ENCODE measurements around the gene ANHX. TPM values are rescaled to one million over a fixed set of nuclear protein-coding genes. Genes with fewer than 3 reads are reported as not detected.

ANHX gene
- total and polyA plus RNA-seq, 2 of the 8 experiments (the other 6 are each of a cell fraction or from before 2014, with no cell fraction given): not detected

GRCh38 chr12:133235401-133236112 is at the start of gene ANHX (continued):
- TF ChIP-seq, protein P1, sequence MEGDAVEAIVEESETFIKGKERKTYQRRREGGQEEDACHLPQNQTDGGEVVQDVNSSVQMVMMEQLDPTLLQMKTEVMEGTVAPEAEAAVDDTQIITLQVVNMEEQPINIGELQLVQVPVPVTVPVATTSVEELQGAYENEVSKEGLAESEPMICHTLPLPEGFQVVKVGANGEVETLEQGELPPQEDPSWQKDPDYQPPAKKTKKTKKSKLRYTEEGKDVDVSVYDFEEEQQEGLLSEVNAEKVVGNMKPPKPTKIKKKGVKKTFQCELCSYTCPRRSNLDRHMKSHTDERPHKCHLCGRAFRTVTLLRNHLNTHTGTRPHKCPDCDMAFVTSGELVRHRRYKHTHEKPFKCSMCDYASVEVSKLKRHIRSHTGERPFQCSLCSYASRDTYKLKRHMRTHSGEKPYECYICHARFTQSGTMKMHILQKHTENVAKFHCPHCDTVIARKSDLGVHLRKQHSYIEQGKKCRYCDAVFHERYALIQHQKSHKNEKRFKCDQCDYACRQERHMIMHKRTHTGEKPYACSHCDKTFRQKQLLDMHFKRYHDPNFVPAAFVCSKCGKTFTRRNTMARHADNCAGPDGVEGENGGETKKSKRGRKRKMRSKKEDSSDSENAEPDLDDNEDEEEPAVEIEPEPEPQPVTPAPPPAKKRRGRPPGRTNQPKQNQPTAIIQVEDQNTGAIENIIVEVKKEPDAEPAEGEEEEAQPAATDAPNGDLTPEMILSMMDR (IDR thresholded peaks at IDR 0.05; ENCODE audit: control extremely low read depth in 1 of 3, insufficient read depth in 1 of 3, low read depth in 1 of 3, low read length in 3 of 3): no peak
- no peak for TF ChIP-seq SAP30 (IDR thresholded peaks at IDR 0.05; ENCODE audit: insufficient read depth, insufficient replicate concordance, low read length)
- TF ChIP-seq POU5F1 (IDR thresholded peaks at IDR 0.05; ENCODE audit: low read depth, low read length): no peak
- no peak for TF ChIP-seq SP4 (IDR thresholded peaks at IDR 0.05; ENCODE audit: low read length)
- TF ChIP-seq EP300 (IDR thresholded peaks at IDR 0.05; ENCODE audit: borderline replicate concordance in 1 of 2, low read depth in 2 of 2, low read length in 2 of 2): no peak
- no peak for TF ChIP-seq CREB1 (IDR thresholded peaks at IDR 0.05)
- TF ChIP-seq USF2 (IDR thresholded peaks at IDR 0.05; ENCODE audit: low read length): no peak
- no peak for TF ChIP-seq CEBPB (IDR thresholded peaks at IDR 0.05; ENCODE audit: low read depth, low read length)
- no peak for TF ChIP-seq KDM4A (IDR thresholded peaks at IDR 0.05; ENCODE audit: low read depth, low read length, severe bottlenecking)

Measured in H1 (cell line).